Stimulated activated naive CD4-positive, alpha-beta T cell (primary cell): ENCODE data around the gene PFDN4.

Source experiments
- DNase-seq, 6 experiments: peaks; one replicate each; lab custom pipeline; 2025; lab: John Stamatoyannopoulos, UW

PFDN4 gene

GRCh38 chr20:54268941-54269340, 61.1 kb downstream of the PFDN4 start:
- DNase-seq: no peak
